Lower lobe of right lung (tissue), 2 donors: ENCODE measurements around the gene VAT1. TPM values are rescaled to one million over a fixed set of nuclear protein-coding genes. Genes with fewer than 3 reads are reported as not detected.
A peak's percentile ranks its signal among the peaks of the same experiment; 100 is the strongest.

ENCODE experiments used
- ATAC-seq, 2 donors: fragments of 200-7000 bp; cut with Tn5 transposase; one replicate each; pipeline ENCODE4 v1.9.1; 2020 to 2022; ENCODE audit warnings: mild to moderate bottlenecking in 2 of 2, moderate library complexity in 2 of 2
- DNase-seq: peaks from one replicate; pipeline ENCODE4 v3.0.0-alpha.2; 2020
- H3K27ac ChIP-seq: fragments of 200-600 bp; one replicate; pipeline ENCODE4 v1.8.0; 2022
- H3K27me3 ChIP-seq: fragments of 200-600 bp; one replicate; pipeline ENCODE4 v1.8.0; 2022; ENCODE audit warnings: low read depth
- H3K36me3 ChIP-seq: fragments of 200-600 bp; one replicate; pipeline ENCODE4 v1.8.0; 2022; ENCODE audit warnings: mild to moderate bottlenecking
- H3K4me1 ChIP-seq: fragments of 200-600 bp; one replicate; pipeline ENCODE4 v1.8.0; 2022
- H3K4me3 ChIP-seq: fragments of 200-600 bp; one replicate; pipeline ENCODE4 v1.8.0; 2022; ENCODE audit warnings: mild to moderate bottlenecking
- H3K9me3 ChIP-seq: fragments of 200-600 bp; one replicate; pipeline ENCODE4 v1.8.0; 2022
- CTCF ChIP-seq: fragments of 200-600 bp; IDR thresholded peaks from one replicate; pipeline ENCODE4 v1.8.0; 2022; ENCODE audit warnings: antibody characterized with exemption, mild to moderate bottlenecking
- intact Hi-C: fragments of 100-400 bp; cut with DNase I; formaldehyde crosslinking; loops from one replicate; pipeline ENCODE4 v1.11.0; 2022
- total RNA-seq: library from RNA; stranded (reverse); fragmentation: NEBNext Ultra II Directional; extraction: Animal tissue kit (Norgen Biotek cat#: 25700); gene quantifications from one replicate; pipeline ENCODE4 v1.2.1, GENCODE V29; 2021
- donor health status: DM: no; HTN: yes; CAD: no; lungs with severe emphysema.

The VAT1 gene
- total RNA-seq, 1 donor from 2014 or later = 382 TPM

GRCh38 chr17:43042025-43042628 is 19.9 kb upstream of the VAT1 start:
- no peak for DNase-seq
- no peak overlapping the region for H3K4me3 ChIP-seq
- ATAC-seq = no peak
- TF ChIP-seq CTCF = no peak
- intact Hi-C loops = no loop called here
- no peak overlapping the region for H3K27ac ChIP-seq
- no peaks in the 10 kb centered on the region for H3K4me1 ChIP-seq
- no peaks in the 10 kb centered on the region for H3K27me3 ChIP-seq
- H3K9me3 ChIP-seq = no peaks in the 10 kb centered on the region
- H3K36me3 ChIP-seq = no peaks in the 10 kb centered on the region

GRCh38 chr17:43040655-43041054 is 18.5 kb upstream of the VAT1 start:
- no peak for TF ChIP-seq CTCF
- no peaks in the 10 kb centered on the region for H3K36me3 ChIP-seq
- intact Hi-C loops = no loop called here
- DNase-seq = no peak
- H3K9me3 ChIP-seq = no peaks in the 10 kb centered on the region
- no peaks in the 10 kb centered on the region for H3K27me3 ChIP-seq
- no peak overlapping the region for H3K4me3 ChIP-seq
- peak; percentile 21 to 78 for ATAC-seq
- no peak overlapping the region for H3K27ac ChIP-seq
- H3K4me1 ChIP-seq = no peaks in the 10 kb centered on the region

- no peaks in the 10 kb centered on the region for H3K27me3 ChIP-seq
- no peaks in the 10 kb centered on the region for H3K9me3 ChIP-seq
- no peak overlapping the region for H3K27ac ChIP-seq
- no peak for ATAC-seq
- no peak overlapping the region for H3K4me3 ChIP-seq
- no peak for DNase-seq
- H3K4me1 ChIP-seq = no peaks in the 10 kb centered on the region
- intact Hi-C loops = no loop called here
- no peaks in the 10 kb centered on the region for H3K36me3 ChIP-seq
- no peak for TF ChIP-seq CTCF
Observed at GRCh38 chr17:43039646-43040045, 17.5 kb upstream of the VAT1 start.

GRCh38 chr17:43034894-43035293 is 12.7 kb upstream of the VAT1 start:
- Histone ChIP-seq H3K4me3 (no peak overlapping the region), H3K4me1 (no peaks in the 10 kb centered on the region), H3K27ac (no peak overlapping the region), H3K9me3 (no peaks in the 10 kb centered on the region), H3K27me3 (no peaks in the 10 kb centered on the region), H3K36me3 (no peaks in the 10 kb centered on the region)
- DNase-seq (no peak), ATAC-seq (no peak)
- intact Hi-C loops = no loop called here
- no peak for TF ChIP-seq CTCF

- no peak for TF ChIP-seq CTCF
- Histone ChIP-seq H3K27ac (no peak overlapping the region), H3K4me1 (no peaks in the 10 kb centered on the region), H3K4me3 (no peak overlapping the region), H3K27me3 (no peaks in the 10 kb centered on the region), H3K36me3 (no peaks in the 10 kb centered on the region), H3K9me3 (no peaks in the 10 kb centered on the region)
- intact Hi-C loops = no loop called here
- DNase-seq (no peak), ATAC-seq (no peak)
Observed at GRCh38 chr17:43033948-43034881, 12.0 kb upstream of the VAT1 start.
